Measurements from ENCODE around the gene METTL26.

The METTL26 gene

GRCh38 chr16:586047-586644, 50.0 kb downstream of the METTL26 start:
- Histone ChIP-seq H3K27ac (ENCODE audit: low read length) (no peak overlapping the region), H3K4me1 (ENCODE audit: low read length) (peaks cover 8% of the 10 kb centered on the region), H3F3A (ENCODE audit: insufficient read depth, low read length) (peaks cover 9% of the 10 kb centered on the region; the same call in 1 of the 2 replicates), H3K79me2 (ENCODE audit: low read length) (peaks cover 29% of the 10 kb centered on the region), H3K9ac (ENCODE audit: low read length) (no peak overlapping the region), H3K27me3 (replicated peaks; ENCODE audit: insufficient read depth, low read length) (no peaks in the 10 kb centered on the region), H3K9me3 (replicated peaks; ENCODE audit: insufficient read depth, low read length) (no peaks in the 10 kb centered on the region), H3K9me2 (replicated peaks; ENCODE audit: insufficient read depth, low read length) (no peaks in the 10 kb centered on the region), H2AFZ (ENCODE audit: low read length) (no peak overlapping the region), H3K36me3 (replicated peaks; ENCODE audit: insufficient read depth, low read length) (no peaks in the 10 kb centered on the region), H4K20me1 (ENCODE audit: insufficient read depth, low read length) (no peaks in the 10 kb centered on the region), H3K4me2 (ENCODE audit: low read depth, low read length) (no peak overlapping the region), H3K4me3 (ENCODE audit: low read length) (no peak overlapping the region)
- TF ChIP-seq EZH2phosphoT487 (IDR thresholded peaks at IDR 0.05; ENCODE audit: low read length) (no peak), EZH2 (optimal IDR thresholded peaks at IDR 0.05; ENCODE audit: low read depth, low read length) (no peak), CTCF (IDR thresholded peaks at IDR 0.05; ENCODE audit: low read length) (no peak)
- DNase-seq = no peak

- no peak for DNase-seq
Observed at GRCh38 chr16:585351-585750, 50.8 kb downstream of the METTL26 start.

More at GRCh38 chr16:585351-585750, 50.8 kb downstream of the METTL26 start:
- Histone ChIP-seq H3K4me2 (ENCODE audit: low read depth, low read length) (no peak overlapping the region), H3K27ac (ENCODE audit: low read length) (no peak overlapping the region), H3K9me3 (replicated peaks; ENCODE audit: insufficient read depth, low read length) (no peaks in the 10 kb centered on the region), H3K4me1 (ENCODE audit: low read length) (peaks cover 8% of the 10 kb centered on the region), H3F3A (ENCODE audit: insufficient read depth, low read length) (peaks cover 9% of the 10 kb centered on the region; the same call in 1 of the 2 replicates), H2AFZ (ENCODE audit: low read length) (no peak overlapping the region), H3K36me3 (replicated peaks; ENCODE audit: insufficient read depth, low read length) (no peaks in the 10 kb centered on the region), H4K20me1 (ENCODE audit: insufficient read depth, low read length) (no peaks in the 10 kb centered on the region), H3K9ac (ENCODE audit: low read length) (no peak overlapping the region), H3K4me3 (ENCODE audit: low read length) (no peak overlapping the region), H3K27me3 (replicated peaks; ENCODE audit: insufficient read depth, low read length) (no peaks in the 10 kb centered on the region), H3K9me2 (replicated peaks; ENCODE audit: insufficient read depth, low read length) (no peaks in the 10 kb centered on the region), H3K79me2 (ENCODE audit: low read length) (peaks cover 21% of the 10 kb centered on the region)
- TF ChIP-seq EZH2 (optimal IDR thresholded peaks at IDR 0.05; ENCODE audit: low read depth, low read length) (no peak), CTCF (IDR thresholded peaks at IDR 0.05; ENCODE audit: low read length) (peak; percentile 9; the same call in 1 of the 2 replicates), EZH2phosphoT487 (IDR thresholded peaks at IDR 0.05; ENCODE audit: low read length) (no peak)

All from MM.1S (cell line).